Activated naive CD8-positive, alpha-beta T cell (primary cell): ENCODE results near the gene ATP8B4.

Experiments used
- H3K27ac Mint-ChIP-seq: one replicate; pipeline ENCODE4 v1.8.0; 2021; ENCODE audit warnings: mixed read lengths
- H3K27me3 Mint-ChIP-seq: one replicate; pipeline ENCODE4 v1.8.0; 2021; ENCODE audit warnings: mixed read lengths
- H3K36me3 Mint-ChIP-seq: one replicate; pipeline ENCODE4 v1.8.0; 2021; ENCODE audit warnings: mixed read lengths
- H3K4me1 Mint-ChIP-seq: one replicate; pipeline ENCODE4 v1.8.0; 2021; ENCODE audit warnings: low read depth, mixed read lengths
- H3K4me3 Mint-ChIP-seq: one replicate; pipeline ENCODE4 v1.8.0; 2021; ENCODE audit warnings: mild to moderate bottlenecking, mixed read lengths
- H3K9me3 Mint-ChIP-seq: one replicate; pipeline ENCODE4 v1.8.0; 2021; ENCODE audit warnings: low read depth, mixed read lengths

Gene ATP8B4

DNA sequence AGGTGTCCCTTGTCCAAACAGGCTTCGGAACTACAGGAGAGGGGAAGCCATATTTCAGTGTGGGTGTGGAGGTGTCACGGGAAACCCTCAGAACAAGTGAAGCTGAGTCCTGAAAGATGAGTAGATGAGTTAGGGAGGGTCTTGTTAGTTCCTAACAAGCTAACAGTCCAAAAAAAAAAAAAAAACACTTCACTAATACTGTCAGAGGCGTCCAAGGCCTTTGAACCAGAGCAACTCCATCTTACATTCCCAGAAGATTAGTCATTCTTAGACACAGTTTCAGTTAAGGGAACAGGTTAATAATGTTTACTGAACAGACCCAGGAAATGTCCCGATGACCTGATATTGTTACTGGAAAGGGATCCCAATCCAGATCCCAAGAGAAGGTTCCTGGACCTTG lies 7.0 kb upstream of the ATP8B4 start:
- Mint-ChIP-seq H3K27me3 (peaks cover 3% of the 10 kb centered on the region), H3K4me1 (no peaks in the 10 kb centered on the region), H3K36me3 (no peaks in the 10 kb centered on the region), H3K27ac (no peak overlapping the region), H3K4me3 (no peak overlapping the region), H3K9me3 (peaks cover 11% of the 10 kb centered on the region)

DNA sequence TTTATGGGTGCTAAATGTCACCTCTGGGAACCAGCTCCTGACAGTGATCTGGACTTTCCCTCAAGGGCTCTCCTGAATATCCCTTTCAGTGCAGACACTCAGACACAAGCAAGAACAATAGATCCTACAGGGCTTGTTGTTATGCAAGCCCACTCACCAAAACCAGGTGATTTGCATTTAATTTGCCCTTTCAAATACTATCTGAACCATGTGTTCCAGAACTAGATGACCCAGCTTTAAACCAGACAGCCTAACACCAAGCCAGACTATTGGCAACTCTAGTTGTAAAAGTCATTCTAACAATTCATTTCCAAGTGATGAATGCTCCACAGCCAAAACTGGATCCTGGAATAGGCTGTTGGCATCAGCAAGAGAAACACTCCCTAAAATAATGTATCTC lies 5.6 kb upstream of the ATP8B4 start:
- no peak overlapping the region for H3K27ac Mint-ChIP-seq
- H3K9me3 Mint-ChIP-seq = peaks cover 11% of the 10 kb centered on the region
- no peaks in the 10 kb centered on the region for H3K36me3 Mint-ChIP-seq
- no peaks in the 10 kb centered on the region for H3K4me1 Mint-ChIP-seq
- H3K27me3 Mint-ChIP-seq = no peaks in the 10 kb centered on the region
- H3K4me3 Mint-ChIP-seq = no peak overlapping the region

DNA sequence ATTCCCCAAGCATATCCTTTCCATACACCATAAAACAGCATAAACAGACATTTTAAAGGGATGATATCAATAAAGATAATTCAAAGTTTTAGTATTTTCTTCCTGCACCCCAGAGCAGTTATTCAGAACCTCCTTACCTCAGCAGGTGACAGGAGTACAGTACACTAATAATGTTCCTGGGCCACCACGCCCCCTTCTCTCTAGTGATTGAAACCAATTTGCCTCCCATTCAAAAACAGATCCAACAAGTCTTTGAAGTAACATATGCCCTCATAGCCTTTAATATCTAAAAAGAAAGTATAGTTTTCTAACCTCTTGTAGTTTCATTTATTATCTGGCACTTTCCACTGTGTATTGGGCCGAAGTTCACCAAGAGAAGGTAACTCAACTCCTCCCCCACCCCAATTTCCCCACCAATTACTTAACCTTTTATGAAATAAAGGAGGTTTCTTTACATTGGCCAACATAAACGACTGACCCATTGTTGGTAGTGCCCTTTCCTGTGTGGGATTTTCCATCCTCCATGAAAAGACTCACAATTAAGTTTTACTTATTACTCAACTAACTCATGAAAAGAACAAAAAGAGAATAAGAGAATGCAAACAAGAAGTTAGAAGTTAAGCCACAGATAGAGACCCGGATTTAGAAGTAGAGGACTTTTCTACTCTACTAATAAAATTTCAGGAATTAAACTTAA lies 5.0 kb upstream of the ATP8B4 start:
- Mint-ChIP-seq H3K9me3 (peaks cover 11% of the 10 kb centered on the region), H3K4me1 (peaks cover 6% of the 10 kb centered on the region), H3K27me3 (no peaks in the 10 kb centered on the region), H3K27ac (no peak overlapping the region), H3K4me3 (no peak overlapping the region), H3K36me3 (no peaks in the 10 kb centered on the region)

DNA sequence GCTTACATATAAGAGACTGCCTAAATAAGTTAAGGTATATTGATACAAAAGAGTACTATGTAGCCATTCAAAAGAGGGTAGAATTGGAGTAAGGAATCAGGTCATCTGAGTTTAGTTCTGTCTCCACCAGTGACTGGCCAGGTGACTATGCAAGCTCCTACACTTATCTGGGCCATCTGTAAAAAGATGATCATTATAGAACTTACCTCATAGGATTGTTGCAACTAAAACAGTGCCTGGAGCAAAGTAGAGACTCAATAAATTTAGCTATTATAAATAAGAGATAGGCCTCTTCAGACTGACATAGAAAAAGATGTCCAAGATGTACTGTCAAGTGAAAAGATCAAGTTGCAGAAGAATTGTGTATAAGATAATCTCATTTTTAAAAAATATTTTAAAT lies 1.7 kb upstream of the ATP8B4 start:
- Mint-ChIP-seq H3K27me3 (peaks cover 3% of the 10 kb centered on the region), H3K9me3 (peaks cover 11% of the 10 kb centered on the region), H3K27ac (no peak overlapping the region), H3K36me3 (peaks cover 3% of the 10 kb centered on the region), H3K4me3 (no peak overlapping the region), H3K4me1 (peaks cover 11% of the 10 kb centered on the region)

DNA sequence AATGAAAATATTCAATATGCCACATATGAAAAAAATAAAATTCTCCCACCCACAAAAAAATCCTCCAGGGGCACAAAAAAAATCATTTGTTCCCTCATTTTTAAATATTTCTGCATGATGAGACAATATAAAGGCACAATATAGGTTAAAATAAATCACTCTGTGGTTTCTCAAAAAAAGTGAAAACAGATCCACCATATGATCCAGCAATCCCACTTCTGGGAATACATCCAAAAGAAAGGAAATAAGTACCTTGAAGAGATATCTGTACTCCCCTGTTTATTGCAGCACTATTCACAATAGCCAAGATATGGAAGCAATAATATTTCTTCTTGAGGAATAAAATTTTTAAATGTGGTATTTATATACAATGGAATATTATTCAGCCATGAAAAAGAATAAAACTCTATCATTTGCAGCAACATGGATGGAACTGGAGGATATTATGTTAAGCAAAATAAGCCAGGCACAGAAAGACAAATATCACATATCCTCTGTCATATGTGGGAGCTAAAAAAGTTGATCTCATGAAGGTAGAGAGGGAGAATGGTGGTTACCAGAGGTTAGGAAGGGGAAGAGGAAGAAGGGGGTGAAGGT lies 1.5 kb downstream of the ATP8B4 start:
- Mint-ChIP-seq H3K27ac (no peak overlapping the region), H3K4me1 (peaks cover 11% of the 10 kb centered on the region), H3K4me3 (no peak overlapping the region), H3K27me3 (peaks cover 10% of the 10 kb centered on the region), H3K36me3 (peaks cover 3% of the 10 kb centered on the region), H3K9me3 (no peaks in the 10 kb centered on the region)

DNA sequence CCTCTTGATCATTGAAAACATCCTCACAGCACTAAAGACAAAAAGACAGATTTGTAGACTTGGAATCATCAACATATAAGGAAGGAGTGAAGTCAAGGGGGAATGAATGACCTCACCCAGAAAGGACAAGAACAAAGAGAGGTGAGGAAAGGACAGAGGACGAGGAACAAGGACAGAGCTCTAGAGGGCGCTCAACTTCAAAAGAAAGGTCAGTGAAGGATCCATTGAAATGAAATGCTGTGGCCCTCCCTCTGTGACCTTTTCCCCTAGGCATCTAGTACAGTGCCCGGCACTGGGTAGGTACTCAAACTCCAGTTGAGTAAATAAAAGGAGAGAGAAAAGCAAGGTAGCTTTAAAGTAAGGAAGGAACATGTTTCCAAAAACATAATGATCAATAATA lies 2.6 kb downstream of the ATP8B4 start:
- Mint-ChIP-seq H3K27ac (no peak overlapping the region), H3K4me1 (peaks cover 11% of the 10 kb centered on the region)

DNA sequence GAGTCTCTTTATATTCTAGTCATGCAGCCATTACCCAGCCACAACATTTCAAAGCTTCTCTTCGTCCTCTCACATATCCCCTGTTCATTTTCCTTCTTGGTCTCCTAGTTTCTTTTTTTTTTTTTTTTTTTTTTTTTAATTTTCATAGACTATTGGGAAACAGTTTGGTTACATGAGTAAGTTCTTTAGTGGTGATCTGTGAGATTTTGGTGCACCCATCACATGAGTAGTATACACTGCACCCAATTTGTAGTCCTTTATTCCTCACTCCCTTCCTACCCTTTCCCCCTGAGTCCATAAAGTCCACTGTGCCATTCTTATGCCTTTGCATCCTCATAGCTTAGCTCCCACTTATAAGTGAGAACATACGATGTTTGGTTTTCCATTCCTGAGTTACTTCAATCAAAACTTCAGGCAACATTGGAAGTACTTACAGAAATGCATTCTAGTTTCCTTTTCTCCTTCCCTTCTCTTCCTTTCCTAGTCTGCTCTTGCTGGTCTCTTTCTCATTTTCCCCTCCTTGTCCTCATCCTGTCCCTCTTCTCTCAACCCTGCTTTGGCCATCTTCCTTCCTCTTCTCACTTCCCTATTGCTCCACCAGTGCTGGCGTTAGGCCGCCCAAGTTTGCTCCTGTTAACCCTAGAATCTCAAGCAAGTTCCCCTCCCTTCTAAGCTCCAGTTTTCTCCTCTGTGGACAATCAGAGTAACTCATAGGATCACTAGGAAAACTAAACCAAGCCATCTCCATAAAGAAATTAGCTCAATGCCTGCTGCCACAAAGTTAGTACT lies 4.8 kb downstream of the ATP8B4 start:
- no peak overlapping the region for H3K4me3 Mint-ChIP-seq
- peaks cover 3% of the 10 kb centered on the region for H3K36me3 Mint-ChIP-seq
- peaks cover 20% of the 10 kb centered on the region for H3K4me1 Mint-ChIP-seq
- no peaks in the 10 kb centered on the region for H3K9me3 Mint-ChIP-seq
- H3K27ac Mint-ChIP-seq = no peak overlapping the region
- peaks cover 10% of the 10 kb centered on the region for H3K27me3 Mint-ChIP-seq

More for the DNA sequence above, 2.6 kb downstream of the ATP8B4 start:
- H3K36me3 Mint-ChIP-seq = peaks cover 3% of the 10 kb centered on the region
- peaks cover 10% of the 10 kb centered on the region for H3K27me3 Mint-ChIP-seq
- no peak overlapping the region for H3K4me3 Mint-ChIP-seq
- H3K9me3 Mint-ChIP-seq = no peaks in the 10 kb centered on the region

DNA sequence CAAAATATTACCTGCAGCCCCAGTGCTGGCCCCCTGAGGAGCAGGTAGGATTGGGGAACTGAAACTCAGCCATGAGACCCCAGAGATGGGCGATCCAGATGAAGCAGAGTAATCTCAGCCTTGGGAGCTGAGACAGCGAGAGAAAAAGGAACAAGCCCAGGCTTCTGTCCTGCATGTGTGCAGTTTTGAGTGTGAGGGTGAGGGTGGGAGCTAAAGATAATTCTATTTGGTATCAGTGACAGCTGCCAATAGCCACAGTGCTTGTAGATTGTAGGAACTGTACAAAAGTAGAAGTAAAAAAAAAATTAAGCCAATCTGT lies 5.9 kb downstream of the ATP8B4 start:
- peaks cover 3% of the 10 kb centered on the region for H3K36me3 Mint-ChIP-seq
- H3K27me3 Mint-ChIP-seq = peaks cover 10% of the 10 kb centered on the region
- H3K4me3 Mint-ChIP-seq = no peak overlapping the region
- no peak overlapping the region for H3K27ac Mint-ChIP-seq
- peaks cover 24% of the 10 kb centered on the region for H3K4me1 Mint-ChIP-seq
- H3K9me3 Mint-ChIP-seq = no peaks in the 10 kb centered on the region

DNA sequence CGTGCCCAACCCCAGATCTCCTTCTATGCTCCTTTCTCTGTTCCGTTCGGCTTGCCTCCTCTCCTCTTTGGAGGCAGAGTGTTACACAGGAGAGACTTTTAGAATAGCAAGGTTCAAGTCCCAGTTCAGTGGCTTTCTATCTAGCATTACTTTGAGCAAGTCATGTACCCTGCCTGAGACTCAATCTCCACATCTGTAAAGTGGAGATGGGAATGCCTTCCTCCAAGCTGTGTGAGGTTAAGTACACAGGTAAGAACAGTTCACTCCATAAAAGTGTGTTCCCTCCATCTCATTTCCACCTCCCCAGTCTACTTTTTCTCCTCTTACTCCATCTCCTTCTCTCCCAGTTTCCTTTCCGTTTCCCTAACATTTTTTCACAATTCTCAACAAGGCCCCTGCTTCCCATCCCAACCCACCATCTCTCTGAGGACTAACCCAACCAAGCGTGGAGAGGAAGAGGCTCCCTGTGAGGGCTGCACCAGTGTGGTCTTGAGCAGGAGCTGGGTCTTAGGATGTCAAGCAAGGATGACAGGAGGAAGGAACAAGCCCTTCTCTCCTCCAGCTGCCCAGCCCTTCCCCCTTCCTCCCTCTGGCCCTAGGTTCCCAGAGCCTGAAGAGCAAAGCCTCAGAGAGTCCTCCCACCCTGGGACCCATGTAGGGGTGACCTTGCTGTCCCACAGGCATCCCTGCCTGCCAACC lies 6.4 kb downstream of the ATP8B4 start:
- Mint-ChIP-seq H3K4me3 (no peak overlapping the region), H3K27me3 (peaks cover 10% of the 10 kb centered on the region), H3K9me3 (no peaks in the 10 kb centered on the region), H3K36me3 (peaks cover 3% of the 10 kb centered on the region), H3K27ac (no peak overlapping the region), H3K4me1 (peaks cover 26% of the 10 kb centered on the region)

DNA sequence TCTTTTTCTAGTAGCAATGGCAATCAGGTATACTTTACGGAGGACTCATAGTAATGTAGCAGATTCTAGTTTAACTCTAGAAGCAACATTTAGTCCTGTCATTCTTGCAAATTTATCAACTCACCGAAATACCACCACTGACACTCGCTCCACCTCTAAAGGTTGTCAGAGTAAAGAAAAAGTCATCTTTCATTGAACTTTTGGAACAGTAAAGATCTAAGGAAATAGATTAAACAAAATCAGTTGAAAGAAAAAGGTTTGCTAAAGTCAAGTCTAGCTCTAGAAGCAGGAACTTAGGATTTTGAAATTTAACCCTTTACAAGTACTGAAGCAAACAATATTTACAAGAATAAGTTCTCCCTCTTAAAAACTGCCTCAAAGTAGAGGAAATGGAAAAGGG lies 8.7 kb downstream of the ATP8B4 start:
- Mint-ChIP-seq H3K4me3 (no peak overlapping the region), H3K27ac (no peak overlapping the region), H3K36me3 (no peaks in the 10 kb centered on the region), H3K4me1 (peaks cover 29% of the 10 kb centered on the region), H3K9me3 (no peaks in the 10 kb centered on the region), H3K27me3 (peaks cover 7% of the 10 kb centered on the region)

DNA sequence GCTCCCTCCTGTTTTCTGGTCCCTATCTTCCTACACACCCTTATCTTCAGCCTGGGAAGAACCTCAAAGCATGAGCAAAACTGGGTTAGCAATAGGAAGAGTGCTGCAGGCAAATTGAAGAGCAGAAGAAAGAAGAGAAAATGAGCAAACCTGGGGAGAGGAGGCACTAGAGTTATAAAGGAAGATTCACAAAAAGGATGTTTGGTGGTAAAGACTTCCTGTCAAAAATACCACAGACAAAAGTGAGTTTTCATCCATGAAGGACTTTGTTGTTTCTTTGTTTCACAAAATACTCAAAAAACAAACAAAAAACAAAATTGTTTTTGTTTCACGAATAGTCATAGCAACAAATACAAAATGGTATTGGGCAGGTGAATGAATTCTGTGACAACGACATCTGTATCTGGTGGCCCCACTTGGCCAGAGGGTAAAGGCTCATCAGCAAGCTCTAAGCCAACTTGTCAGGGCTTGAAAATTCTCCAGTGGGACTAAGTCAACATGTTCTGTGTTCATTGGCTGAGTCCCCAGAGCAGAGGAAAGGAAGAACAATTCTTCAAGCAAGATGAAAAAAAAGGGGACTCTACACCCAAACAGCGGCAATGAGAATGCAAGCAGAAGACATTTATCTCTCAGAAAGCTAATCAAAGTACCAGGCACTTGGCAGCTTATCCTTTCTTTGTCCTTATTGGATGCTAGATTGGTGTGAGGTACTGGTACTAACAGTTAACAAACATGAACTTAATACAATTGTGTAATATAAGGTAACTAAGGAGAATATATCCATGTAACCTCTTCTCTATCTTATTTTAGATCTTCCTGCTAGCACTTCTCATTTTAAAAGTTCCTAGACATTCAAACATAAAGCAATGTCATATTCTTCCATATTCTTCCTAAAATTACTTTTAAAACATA lies 9.7 kb downstream of the ATP8B4 start:
- Mint-ChIP-seq H3K27me3 (peaks cover 5% of the 10 kb centered on the region), H3K4me3 (no peak overlapping the region), H3K9me3 (no peaks in the 10 kb centered on the region), H3K36me3 (no peaks in the 10 kb centered on the region), H3K4me1 (peaks cover 29% of the 10 kb centered on the region), H3K27ac (no peak overlapping the region)

DNA sequence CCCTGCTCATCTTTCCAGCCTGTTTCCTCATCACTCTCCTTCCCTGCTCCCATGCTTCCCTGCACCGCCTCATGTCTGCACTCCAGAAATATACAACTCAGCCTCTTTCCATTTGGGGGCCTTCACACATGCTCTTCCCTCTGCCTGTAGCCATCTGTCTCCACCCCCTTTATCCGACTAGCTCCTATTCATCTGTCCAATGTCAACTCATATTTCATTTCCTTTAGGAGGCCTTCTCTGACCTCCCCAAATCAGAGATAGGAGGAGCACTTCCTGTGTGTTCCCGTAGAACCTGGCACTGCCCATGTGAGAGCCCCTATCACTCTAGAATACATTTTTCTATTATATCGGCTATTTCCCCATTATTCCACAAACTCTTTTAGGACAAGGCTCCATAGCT lies 10.6 kb downstream of the ATP8B4 start:
- Mint-ChIP-seq H3K9me3 (no peaks in the 10 kb centered on the region), H3K4me1 (peaks cover 29% of the 10 kb centered on the region), H3K27ac (no peak overlapping the region), H3K36me3 (no peaks in the 10 kb centered on the region), H3K4me3 (no peak overlapping the region), H3K27me3 (peaks cover 4% of the 10 kb centered on the region)

DNA sequence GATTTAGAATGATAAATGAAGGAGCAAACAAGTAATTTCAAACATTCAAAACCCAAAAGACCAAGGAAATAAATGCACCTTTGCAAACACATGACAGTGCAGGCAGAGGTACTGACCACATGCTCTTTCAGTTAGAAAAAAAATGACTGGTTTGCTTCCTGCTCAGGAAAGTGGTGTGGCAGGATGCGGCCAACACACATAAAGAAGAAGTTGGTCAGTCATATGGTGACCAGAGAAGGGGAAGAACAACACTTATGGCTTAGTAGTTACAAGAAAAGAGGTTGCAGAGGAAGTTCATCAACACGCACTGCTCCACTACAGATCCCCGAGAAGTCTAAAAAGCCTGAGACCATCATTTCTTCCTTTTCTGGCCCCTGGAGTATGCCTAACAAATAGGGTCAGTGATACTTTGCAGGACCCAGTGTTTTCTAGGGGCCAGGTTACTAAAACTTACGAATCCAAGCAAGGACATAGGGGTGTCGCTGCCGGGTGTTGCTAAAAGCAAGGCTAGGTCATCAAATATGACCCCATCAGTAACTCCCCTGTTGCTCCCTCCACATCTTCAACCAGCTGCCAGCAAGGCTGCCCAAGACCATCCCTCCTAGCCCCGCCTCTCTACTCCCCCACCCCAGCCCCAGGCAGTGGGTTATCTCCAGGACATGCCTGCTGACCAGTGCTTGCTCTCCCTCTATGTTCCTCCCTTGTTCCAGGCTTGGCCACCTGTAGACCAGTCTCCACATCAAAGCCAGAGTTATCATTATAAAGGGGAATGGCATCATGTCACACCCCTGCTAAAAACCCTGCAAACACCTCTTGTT lies 11.2 kb downstream of the ATP8B4 start:
- Mint-ChIP-seq H3K36me3 (no peaks in the 10 kb centered on the region), H3K27ac (no peak overlapping the region), H3K4me1 (peaks cover 29% of the 10 kb centered on the region), H3K9me3 (no peaks in the 10 kb centered on the region), H3K4me3 (no peak overlapping the region), H3K27me3 (peaks cover 2% of the 10 kb centered on the region)

DNA sequence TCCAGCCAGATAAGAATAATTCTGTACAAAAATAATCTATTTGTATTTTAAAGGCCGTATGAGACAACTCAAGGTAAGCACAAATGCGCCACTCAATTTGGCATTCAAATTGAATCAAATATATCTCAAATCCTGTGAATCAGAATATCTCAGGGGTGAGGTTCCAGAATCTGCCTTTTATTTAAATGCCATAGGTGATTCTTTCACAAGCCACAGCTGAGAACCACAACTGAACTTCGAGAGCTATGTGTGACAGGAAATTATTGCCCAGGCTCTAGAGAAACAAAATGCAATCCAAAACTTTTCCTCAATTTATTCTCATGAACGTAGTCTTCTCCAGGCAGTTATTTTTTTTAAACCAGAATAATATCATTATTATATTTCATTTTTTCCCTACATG lies 11.9 kb downstream of the ATP8B4 start:
- no peak overlapping the region for H3K4me3 Mint-ChIP-seq
- H3K27ac Mint-ChIP-seq = no peak overlapping the region
- no peaks in the 10 kb centered on the region for H3K36me3 Mint-ChIP-seq
- no peaks in the 10 kb centered on the region for H3K9me3 Mint-ChIP-seq
- H3K27me3 Mint-ChIP-seq = no peaks in the 10 kb centered on the region
- peaks cover 29% of the 10 kb centered on the region for H3K4me1 Mint-ChIP-seq
